HG03095 (cell line): ENCODE data around the gene ZDHHC11B.
"Not testable (repeated sequence)": the region's sequence is repeated elsewhere in the genome, so short reads cannot be mapped to it uniquely, and the experiment has no call there.

Source experiments
- ATAC-seq: cut with Tn5 transposase; IDR thresholded peaks from one replicate; pipeline ENCODE4 v1.9.1; 2021; ENCODE audit warnings: moderate library complexity; ENCODE audit not compliant: unreplicated experiment

The ZDHHC11B gene

DNA sequence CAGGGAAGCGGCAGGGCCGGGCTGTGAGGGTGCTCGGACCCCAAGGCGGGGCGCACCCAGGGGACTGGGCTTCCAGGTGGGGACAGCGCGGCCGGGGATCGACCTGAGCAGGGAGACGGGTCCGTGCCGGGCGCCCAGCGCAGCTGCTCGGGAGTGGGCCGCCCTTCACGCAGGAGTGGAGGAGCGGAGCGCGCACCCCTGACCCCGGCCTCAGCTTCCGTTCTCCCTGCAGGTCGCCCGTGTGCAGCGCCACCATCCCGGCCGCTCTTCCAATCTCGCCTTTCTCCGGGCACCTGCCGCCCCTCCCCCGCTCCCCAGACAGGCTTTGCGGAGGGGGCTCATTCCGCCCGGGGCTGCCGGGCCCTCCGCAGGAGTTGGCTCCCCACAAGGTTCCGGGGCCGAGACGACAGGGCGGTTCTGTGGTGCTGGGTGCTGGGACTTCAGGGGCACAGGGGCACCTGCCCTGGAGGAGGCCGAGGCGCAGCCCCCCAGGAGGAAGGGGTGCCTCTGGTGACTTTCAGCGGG lies 714 bp upstream of the ZDHHC11B start:
- ATAC-seq, result not testable (repeated sequence)

DNA sequence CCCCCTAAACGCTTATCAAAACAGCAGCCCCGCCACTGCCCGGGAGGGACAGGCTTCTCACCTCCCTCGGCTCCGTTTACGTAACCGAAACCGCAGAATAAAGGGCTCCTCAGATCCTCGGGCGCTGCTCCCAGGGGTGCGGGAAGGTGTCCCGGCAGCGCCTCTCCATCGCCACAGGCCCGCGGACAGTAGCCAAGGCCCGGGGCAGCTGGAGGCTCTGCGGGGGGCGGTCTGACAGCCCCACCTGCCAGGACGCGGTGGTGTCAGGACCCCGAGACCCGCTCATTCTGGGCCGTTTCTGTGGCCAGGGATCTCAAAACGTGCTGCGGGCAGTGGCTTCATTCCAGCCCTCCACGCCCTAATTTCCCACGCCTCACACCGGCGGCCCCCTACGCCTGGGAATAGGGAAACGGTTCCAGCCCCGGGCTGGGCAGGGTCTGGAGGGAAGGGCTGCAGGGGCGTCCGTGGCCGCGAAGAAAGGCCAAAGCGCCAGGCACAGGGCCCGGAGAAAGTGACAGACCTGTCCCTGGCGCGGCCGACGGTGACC lies 575 bp downstream of the ZDHHC11B start:
- peak; percentile 5 for ATAC-seq

DNA sequence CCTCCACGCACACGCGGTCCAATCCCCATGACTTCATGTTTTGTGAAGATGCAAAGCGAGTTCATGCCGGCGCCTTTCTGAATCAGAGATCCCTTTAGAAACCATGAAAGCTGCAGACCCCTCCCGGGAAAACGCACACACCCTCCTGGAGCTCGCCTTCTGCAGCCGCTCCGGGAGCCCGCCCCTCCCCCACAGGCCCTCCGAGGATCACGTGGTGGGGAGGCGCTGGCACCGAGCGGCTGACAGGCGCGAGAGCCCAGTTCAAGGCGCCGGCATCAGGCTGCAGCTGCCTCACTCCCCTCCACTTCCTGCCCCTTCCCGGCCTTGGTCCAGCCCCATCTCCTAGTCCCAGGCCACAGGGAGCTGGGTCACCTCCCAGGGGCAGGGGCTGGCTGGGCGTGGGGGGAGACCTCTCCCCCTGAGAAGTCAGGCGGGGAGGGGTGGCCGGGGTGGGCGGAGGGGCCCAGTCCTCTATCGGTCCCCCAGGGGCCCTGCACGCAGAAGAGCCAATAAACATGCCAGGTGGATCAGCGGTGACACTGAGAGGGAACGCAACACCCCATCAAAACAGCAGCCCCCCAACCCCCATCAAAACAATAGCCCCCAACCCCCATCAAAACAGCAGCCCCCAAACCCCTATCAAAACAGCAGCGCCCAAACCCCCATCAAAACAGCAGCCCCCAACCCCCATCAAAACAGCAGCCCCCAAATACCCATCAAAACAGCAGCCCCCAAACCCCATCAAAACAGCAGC lies 1.3 kb downstream of the ZDHHC11B start:
- not testable (repeated sequence) for ATAC-seq

DNA sequence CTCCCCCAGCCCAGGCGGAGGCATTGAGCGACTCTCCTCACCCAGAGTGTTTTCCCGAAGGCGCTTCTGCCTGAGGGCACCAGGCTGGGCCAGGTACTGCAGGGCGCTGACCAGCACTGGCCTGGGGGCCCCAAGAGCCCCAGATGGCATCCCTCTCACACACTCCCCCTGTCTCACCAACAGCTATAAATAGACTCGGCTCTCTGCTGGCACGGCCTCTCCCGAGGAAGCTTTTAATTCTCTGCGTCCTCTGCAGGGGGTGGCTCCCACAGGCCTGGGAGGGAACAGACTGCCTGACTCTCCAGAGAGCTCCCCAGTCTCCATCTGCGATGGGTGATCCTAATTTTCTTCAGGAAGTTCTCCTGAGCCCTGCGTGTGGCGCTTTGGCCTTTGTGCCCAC lies 2.2 kb downstream of the ZDHHC11B start:
- not testable (repeated sequence) for ATAC-seq

DNA sequence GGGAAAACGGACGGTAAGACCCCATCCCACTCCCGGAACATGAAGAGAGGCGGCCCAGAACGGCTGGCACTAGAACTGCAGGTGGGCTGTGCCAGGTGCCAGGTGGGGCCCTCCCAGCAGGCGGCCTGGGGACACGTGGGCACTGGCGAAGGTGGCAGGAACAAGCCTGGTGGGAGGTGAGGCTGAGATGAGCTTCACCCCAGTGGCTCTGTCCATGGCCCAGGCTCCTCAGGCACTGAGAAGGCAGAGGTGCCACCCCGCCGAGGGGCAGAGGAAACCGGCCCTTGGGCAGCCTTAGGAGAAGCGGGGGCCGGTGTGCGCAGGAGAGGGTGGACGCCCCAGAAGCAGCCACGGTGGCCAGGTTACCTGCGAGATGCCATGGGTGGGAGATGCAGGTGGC lies 4.0 kb downstream of the ZDHHC11B start:
- ATAC-seq, result not testable (repeated sequence)

DNA sequence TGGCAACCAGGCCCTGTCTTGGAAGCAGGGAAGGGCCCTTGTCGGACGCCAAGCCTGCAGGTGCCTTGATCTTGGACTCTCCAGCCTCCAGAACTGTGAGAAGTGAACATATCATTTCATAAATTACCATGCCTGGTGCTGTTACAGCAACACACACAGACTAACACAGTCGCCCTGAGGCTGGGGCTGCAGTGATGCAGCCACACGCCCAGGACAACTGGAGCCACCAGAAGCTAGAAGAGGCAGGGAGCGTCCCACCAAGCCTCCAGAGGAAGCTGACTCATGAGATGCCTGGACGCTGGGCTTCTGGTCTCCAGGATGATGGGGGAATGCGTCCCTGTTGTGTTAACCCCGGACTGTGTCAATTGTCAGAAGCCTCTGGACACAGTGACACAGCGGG lies 5.6 kb downstream of the ZDHHC11B start:
- ATAC-seq, result not testable (repeated sequence)

DNA sequence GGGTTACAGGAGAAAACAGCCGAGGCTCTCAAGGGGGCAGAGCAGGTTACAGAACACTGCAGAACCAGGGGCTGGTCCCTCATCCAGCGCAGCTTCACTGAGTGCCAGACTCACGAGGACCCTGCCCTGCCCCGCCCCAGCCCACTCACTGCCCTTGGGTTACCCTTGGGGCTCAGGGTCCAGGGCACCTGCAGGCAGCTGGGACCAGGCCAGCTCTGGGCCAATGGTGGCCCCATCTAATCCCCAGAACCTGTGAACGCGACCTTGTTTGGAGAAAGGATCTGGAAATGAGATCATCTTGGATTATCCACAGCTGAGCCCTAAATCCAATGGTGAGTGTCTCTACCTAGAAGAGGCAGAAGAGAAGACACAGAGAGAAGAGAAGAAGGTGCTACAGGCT lies 6.1 kb downstream of the ZDHHC11B start:
- ATAC-seq, result not testable (repeated sequence)

DNA sequence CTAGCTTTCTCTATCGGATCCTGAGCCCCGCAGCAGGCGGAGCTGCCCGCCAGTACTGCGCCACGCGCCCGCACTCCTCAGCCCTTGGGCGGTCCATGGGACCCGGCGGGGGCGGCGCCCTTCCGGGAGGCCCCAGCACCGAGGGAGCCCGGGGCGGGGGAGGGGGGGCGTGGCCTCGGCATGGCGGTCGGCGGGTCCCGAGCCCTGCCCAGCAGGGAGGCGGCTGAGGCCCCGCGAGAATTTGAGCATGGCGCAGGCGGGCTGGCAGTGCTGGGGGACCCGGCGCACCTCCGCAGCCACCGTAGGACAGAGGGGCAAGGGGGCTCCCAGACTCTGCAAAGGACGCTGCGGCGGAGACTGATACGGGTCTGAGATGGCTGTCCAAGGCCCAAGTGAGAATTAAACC lies 6.8 kb downstream of the ZDHHC11B start:
- ATAC-seq, result no peak

DNA sequence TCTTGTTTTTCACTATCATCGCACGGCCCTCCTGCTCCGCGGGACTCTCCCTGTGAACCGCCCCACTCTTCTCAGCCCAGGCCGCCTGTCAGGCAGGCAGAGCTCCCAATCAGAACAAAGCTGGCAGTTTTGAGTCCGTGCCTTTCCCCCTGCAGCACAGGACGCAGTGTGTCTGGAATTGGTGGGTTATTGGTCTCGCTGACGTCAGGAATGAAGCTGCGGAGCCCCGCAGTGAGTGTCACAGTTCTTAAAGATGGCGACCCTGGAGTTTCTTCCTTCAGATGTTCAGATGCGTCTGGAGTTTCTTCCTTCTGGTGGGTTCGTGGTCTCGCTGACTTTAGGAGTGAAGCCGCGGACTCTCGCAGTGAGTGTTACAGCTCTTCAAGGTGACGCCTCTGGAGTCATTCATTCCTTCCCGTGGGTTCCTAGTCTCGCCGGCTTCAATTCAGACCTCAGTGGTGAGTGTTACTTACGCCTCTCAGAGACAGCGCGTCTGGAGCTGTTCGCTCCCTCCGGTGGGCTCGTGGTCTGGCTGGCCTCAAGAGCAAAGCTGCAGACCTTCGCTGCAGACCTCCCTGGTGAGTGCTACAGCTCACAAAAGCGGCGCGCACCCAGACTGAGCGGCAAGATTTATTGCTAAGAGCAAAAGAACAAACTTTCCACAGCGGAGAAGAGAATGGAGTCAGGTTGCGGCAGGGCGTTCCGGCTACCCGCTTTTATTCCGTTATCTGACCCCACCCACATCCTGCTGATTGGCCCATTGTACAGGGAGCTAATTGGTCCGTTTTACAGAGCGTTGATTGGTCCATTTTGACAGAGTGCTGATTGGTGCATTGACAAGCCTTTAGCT lies 7.4 kb downstream of the ZDHHC11B start:
- ATAC-seq, result no peak

DNA sequence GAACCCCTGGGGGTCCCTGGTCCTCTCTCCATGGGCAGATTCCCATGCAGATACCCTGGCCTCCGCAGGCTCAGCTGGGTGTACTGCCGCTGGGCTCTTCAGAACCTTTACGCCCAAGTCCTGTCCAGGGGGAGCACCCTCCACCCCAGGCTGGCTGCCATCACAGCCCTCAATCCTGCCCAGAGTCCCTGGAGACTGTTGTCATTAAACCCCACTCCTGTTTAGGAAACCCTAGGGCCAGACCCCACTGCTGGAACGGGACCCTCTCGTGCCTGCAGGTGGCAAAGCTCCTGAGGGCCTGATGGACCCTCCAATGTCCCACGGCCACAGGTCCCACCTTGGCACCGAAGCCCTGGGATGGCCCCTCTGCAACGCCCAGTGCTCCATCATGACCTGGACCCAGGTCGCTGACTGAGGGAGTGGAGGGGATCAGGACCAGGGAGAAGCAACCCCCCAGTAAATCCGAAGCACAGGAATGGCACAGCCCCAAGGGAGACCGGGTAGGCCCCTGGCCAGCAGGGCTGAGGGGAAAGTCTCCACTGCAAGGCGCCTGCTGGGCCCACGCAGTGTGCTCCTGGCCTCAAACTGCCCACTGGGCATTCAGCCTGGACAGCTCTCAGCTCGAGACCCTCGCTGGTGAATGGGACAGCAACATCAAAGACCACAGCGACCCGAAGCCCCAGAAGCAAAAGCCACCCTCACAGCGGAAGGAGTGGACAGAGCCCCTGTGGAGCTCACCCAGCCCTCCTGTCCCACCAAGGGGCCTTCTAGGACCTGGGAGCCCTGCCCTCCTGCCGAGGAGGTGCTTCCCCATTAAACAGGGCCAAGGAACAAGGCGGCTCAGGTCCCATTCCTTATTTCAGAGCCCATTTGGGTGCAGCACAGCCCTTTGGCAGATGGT lies 8.3 kb downstream of the ZDHHC11B start:
- no peak for ATAC-seq

DNA sequence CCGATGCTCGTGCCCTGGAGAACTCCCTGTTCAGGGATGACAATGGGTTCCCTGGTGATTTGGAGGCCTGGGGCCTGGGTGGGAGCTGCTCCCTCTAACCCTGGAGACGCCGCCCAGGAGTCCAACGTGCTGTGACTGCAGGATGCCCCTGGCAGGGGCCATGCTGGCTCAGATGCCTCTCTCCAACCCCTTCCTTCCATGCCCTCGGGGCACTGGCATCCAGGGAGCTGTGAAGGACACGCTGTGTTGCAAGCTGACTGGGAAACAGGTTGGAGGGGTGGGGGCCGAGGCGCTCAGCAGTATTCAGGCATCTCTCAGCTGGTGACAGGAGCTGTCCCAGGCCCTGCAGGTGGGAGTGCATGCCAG lies 9.0 kb downstream of the ZDHHC11B start:
- ATAC-seq, result not testable (repeated sequence)

DNA sequence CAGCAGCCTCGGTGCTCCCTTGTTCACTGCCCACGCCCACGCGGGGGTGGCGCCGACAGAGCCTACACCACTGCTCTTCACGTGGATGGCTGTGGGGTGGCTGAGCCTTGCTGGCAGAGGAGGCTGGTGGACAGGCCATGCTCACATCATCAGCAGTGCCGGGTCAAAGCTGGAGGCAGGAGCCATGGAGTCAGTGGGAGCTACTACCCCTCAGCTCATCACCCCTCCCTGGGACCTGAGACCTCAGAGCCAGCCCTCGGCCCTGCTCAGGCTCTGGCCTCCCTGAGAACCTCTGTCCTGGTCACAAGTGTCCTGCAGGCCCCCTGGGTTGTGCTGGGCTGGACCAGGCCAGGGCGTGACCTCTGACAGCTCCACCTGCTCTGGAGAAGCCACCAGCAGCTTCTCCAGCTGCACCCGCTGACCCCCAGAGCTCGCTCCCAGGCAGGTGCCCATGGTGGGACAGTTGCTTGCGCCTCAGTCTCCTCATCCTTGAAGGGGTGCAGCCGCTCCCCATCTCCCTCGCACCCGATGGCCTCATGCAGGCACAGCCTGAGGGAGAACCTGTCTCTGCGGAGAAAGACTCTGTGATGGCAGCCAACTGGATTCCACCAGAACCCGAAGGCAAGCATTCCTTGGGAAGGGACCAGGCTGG lies 9.5 kb downstream of the ZDHHC11B start:
- not testable (repeated sequence) for ATAC-seq

DNA sequence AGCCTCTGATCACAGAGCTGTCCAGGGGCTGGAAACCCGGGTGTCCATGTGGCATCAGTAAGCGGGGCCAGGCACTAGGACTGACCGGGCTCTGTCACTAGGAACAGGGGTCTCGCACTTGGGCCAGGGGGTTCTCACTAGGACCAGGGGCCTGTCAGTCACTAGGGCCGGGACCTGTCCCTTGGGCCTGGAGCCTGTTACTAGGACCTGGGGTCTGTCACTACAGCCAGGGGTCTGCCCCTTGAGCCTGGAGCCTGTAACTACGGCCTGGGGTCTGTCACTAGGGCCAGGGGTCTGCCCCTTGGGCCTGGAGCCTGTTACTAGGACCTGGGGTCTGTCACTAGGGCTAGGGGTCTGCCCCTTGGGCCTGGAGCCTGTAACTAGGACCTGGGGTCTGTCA lies 10.2 kb downstream of the ZDHHC11B start:
- not testable (repeated sequence) for ATAC-seq

DNA sequence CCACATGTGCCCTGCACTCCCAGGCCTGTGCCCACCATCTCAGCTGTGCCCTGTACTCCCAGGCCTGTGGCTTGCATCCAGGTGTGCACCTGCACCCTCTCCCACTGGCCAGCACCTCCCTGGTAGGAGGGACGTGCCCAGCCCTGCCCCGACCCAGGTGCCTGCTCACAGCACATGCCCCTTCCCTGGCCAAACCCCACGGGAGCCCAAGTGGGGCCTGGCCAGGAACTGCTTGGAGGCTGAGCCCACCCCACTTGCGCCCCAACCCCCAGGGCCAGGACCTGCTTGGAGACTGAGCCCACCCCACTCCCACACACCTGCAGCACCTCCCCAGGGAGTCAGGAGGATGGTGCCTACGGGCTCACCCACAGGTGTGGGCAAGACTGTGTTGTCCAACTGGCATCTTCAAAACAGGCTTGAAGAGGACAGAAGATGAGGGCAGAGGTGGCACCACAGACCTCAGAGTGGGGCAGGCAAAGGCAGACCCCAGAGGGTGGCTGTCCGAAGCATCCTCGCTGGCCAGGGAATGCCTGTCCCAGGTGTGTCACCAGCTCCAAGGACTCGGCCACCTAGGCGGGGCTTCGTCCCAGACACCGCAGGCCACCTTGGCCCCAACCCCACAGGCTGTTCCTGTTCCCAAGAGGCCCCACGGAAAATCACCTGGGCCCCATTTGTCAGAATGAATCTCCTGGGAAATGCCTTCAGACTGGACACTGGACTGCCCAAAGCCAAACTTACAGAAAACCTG lies 10.8 kb downstream of the ZDHHC11B start:
- ATAC-seq, result no peak

DNA sequence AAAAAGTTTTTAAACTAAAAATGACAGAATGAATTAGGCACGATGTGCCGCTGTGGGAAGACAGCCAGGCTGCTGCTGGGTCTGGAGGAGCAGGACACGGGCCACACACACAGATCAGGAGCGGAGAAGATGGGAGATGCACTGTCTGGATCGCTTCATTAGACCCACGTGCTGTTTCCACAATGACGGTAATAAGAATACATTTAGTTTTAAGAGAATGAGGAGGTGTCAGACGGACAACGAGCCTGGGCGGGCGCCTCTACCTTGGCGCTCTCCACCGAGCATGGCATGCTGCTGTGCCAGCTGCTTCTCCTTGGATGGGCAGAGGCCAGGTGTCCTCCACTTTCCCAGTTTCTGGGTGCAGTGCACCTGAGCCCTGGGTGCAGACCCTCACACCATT lies 11.6 kb downstream of the ZDHHC11B start:
- ATAC-seq, result not testable (repeated sequence)

DNA sequence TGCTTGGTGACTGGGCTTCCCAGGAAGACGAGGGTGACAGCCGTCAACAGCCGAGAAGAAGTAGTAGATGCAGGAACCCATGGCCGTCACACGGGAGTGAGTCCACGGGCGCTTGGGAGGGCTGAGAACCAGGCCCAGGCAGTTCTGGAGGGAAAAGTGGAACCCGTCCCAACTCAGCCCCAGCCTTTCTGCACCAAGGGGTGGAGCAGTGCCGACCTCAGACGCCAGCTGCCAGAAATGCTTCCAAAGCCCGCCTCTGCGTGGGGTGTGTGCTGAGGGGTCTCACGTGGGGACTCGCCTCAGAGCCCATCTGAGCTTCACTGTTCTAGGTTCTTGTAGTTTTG lies 12.0 kb downstream of the ZDHHC11B start:
- ATAC-seq, result not testable (repeated sequence)

DNA sequence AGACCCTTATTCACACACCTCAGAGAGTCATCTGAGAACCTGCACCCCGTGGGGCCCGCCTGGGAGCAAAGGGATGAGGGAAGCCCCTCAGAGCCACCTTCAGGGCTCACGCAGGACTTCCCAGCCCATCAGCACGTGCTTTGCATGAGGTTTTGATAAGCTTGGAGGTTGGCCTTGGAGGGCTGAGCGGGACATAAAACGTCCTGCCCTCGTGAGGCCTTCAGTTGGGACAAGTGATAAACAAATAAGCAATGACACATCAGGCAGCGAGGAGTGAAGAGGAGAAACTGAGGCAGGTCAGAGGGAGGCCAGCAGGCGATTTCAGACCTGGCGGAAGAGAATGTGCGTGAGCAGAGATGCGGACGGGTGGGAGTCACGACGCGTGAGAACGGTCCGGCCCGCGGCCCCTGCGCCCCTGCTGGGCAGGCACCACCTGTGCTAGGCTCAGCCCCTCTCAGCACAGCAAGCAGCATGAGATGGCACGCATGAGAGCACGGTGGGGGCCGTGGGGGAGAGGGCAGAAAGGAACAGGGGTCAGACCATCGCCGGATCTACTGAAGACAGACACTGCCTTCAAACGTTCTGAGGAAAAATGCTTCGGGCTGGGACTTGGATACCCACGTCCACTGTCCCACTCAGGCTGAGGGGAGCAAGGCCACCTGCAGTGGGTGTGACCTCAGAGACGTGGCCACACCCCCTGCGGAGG lies 12.5 kb downstream of the ZDHHC11B start:
- not testable (repeated sequence) for ATAC-seq

DNA sequence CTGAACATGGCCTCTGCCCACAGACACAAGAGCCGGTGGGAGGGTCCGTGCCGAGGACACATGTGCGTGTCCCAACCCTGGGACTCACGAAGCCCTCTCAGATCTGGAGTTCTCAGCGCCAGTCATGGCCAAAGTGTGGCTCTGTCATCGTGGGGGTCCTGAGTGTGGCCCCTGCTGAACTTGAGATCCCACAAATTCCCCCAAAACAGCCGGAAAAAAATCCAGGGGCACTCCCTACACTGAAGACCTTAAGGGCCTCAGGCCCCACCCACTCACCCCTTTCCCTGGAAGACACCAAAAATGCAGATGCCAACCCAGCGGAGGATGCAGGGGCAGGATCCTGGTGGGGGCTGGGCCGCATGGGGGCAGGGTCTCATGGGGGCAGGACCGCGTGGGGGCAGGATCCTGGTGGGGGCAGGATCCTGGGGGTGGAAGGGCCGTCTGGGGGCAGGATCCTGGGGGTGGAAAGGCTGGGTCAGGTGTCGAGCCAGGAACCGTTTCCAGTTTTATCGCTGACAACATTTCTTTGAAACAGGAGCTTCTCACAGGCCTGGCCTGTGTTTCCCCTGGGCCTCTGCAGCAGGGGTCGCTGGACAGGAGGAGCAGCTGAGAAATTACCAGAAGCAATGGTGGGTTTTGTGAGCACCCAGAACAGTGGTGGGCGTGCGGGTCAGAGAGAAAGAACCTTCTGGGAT lies 13.3 kb downstream of the ZDHHC11B start:
- not testable (repeated sequence) for ATAC-seq
